C4-2B (cell line): Measurements from ENCODE around the gene OLFM2.

Experiments
- ZFX ChIP-seq: fragments of 450-650 bp; IDR thresholded peaks from 2 replicates; pipeline ENCODE4 v1.6.1; 2017
- TF ChIP-seq, protein P1 (sequence below): fragments of 450-650 bp; conservative IDR thresholded peaks from 2 replicates; pipeline ENCODE4 v1.5.1; 2017; ENCODE audit warnings: mild to moderate bottlenecking

GRCh38 chr19:9861503-9861902, 74.8 kb downstream of the OLFM2 start:
- TF ChIP-seq, protein P1, sequence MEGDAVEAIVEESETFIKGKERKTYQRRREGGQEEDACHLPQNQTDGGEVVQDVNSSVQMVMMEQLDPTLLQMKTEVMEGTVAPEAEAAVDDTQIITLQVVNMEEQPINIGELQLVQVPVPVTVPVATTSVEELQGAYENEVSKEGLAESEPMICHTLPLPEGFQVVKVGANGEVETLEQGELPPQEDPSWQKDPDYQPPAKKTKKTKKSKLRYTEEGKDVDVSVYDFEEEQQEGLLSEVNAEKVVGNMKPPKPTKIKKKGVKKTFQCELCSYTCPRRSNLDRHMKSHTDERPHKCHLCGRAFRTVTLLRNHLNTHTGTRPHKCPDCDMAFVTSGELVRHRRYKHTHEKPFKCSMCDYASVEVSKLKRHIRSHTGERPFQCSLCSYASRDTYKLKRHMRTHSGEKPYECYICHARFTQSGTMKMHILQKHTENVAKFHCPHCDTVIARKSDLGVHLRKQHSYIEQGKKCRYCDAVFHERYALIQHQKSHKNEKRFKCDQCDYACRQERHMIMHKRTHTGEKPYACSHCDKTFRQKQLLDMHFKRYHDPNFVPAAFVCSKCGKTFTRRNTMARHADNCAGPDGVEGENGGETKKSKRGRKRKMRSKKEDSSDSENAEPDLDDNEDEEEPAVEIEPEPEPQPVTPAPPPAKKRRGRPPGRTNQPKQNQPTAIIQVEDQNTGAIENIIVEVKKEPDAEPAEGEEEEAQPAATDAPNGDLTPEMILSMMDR, result no peak
- no peak for TF ChIP-seq ZFX
